Right atrium auricular region (tissue), 2 donors: ENCODE results near the gene NOTCH1. TPM values are rescaled to one million over a fixed set of nuclear protein-coding genes. Genes with fewer than 3 reads are reported as not detected.

ENCODE experiments used
- DNase-seq: peaks from one replicate; pipeline ENCODE4 v3.0.0-alpha.2; 2019; ENCODE audit warnings: low spot score
- H3K27ac ChIP-seq, 2 donors: fragments of 200-600 bp; sonication (generic); 1 replicate in 1 of 2; 2 replicates in 1 of 2; pipeline ENCODE4 v1.5.1; 2016 to 2019
- H3K27me3 ChIP-seq, 2 donors: fragments of 200-600 bp; sonication (generic); one replicate each; pipeline versions ENCODE4 v1.5.1 to v1.6.0; 2017 to 2019
- H3K36me3 ChIP-seq: fragments of 200-600 bp; sonication (generic); one replicate; pipeline ENCODE4 v1.5.1; 2016
- H3K4me1 ChIP-seq, 2 donors: fragments of 200-600 bp; sonication (generic); one replicate each; pipeline versions ENCODE4 v1.5.1 to v1.6.0; 2017 to 2019
- H3K4me3 ChIP-seq, 2 donors: fragments of 200-600 bp; sonication (generic); 1 replicate in 1 of 2; 2 replicates in 1 of 2; pipeline ENCODE4 v1.5.1; 2017 to 2019; ENCODE audit warnings: mild to moderate bottlenecking in 1 of 2, moderate library complexity in 1 of 2
- H3K9me3 ChIP-seq, 2 donors: fragments of 200-600 bp; sonication (generic); one replicate each; pipeline ENCODE4 v1.5.1; 2019
- total RNA-seq, 2 donors: library from RNA; depleted of rRNA; stranded (reverse); fragments of >200 nt; gene quantifications; one replicate each; pipeline ENCODE4 v1.1.0, GENCODE V29; 2016
- TF ChIP-seq, protein P1 (sequence below), 2 donors: fragments of 200-600 bp; sonication (generic); IDR thresholded peaks; one replicate each; pipeline ENCODE4 v1.5.1; 2019; ENCODE audit warnings: antibody characterized with exemption in 2 of 2

NOTCH1 gene
- total RNA-seq, 2 donors from 2014 or later = 14.2 to 39.7 TPM

DNA sequence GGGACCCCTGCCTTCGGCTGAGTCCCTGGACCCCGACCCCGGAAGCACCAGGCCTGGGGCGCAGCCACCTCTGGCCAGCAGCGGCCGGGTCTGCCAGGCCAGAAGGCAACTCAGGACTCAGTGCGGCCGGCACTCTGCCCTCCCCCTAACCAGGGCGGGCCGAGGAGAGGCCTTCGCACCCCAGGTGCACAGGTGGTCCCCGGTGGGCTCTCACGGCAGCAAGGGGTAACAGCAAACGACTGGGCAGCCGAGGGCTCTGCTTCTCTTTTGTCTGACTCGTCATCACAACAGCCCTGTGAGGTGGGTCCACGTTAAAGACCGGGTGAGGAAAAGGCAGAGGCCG lies 20.7 kb upstream of the NOTCH1 start:
- H3K36me3 ChIP-seq = no peaks in the 10 kb centered on the region
- no peaks in the 10 kb centered on the region for H3K27me3 ChIP-seq
- no peaks in the 10 kb centered on the region for H3K9me3 ChIP-seq
- peak overlapping the region; percentile 72 to 78 for H3K27ac ChIP-seq
- no peak for DNase-seq
- TF ChIP-seq, protein P1, sequence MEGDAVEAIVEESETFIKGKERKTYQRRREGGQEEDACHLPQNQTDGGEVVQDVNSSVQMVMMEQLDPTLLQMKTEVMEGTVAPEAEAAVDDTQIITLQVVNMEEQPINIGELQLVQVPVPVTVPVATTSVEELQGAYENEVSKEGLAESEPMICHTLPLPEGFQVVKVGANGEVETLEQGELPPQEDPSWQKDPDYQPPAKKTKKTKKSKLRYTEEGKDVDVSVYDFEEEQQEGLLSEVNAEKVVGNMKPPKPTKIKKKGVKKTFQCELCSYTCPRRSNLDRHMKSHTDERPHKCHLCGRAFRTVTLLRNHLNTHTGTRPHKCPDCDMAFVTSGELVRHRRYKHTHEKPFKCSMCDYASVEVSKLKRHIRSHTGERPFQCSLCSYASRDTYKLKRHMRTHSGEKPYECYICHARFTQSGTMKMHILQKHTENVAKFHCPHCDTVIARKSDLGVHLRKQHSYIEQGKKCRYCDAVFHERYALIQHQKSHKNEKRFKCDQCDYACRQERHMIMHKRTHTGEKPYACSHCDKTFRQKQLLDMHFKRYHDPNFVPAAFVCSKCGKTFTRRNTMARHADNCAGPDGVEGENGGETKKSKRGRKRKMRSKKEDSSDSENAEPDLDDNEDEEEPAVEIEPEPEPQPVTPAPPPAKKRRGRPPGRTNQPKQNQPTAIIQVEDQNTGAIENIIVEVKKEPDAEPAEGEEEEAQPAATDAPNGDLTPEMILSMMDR (IDR thresholded peaks at IDR 0.05) = no peak
- H3K4me3 ChIP-seq = no peak overlapping the region
- H3K4me1 ChIP-seq = peaks cover 0 to 92% of the 10 kb centered on the region in 2 donors

DNA sequence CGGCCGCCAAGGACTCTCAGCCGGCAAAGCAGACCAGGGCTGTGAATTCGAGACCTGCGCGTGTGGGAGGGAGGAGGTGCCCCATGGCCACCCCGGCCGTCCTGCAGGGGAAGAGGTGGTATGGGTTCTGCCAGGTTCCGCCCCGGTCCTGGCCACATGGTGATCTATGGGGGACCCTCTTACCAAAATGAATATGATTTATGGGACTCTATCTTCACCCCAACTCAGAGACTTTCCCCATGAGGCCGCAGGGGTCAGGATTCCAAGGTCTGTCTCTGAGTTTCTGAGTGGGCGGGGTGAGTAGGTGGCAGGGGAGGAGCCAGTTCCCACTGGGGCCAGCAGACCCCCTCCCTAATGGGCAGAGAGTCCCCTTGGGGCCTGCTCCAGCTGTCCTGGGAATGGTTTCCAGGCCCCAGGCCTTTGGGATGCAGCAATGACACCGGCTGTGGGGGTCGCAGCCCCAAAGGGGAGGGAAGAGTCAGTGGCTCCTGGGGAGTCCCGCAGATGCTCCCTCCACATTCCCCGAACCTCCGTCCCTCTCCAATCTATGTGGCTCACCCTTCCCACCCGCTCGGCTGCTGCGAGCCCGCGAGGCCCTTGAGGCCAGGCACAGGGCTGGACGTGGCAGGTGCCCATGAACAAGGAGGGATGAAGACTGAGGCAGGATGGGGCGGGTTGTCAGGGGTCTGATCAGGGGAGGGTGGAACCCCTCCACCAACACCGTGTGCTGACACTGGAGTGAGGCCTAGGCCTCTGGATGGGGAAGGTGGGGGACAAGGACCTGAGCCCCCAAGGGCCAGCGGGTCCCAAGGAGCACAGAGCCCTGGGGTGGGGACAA lies 20.1 kb upstream of the NOTCH1 start:
- no peaks in the 10 kb centered on the region for H3K27me3 ChIP-seq
- H3K4me3 ChIP-seq = no peak overlapping the region
- no peak for DNase-seq
- H3K9me3 ChIP-seq = no peaks in the 10 kb centered on the region
- H3K27ac ChIP-seq = peak overlapping the region; percentile 72 to 78
- H3K4me1 ChIP-seq = peaks cover 0 to 86% of the 10 kb centered on the region in 2 donors
- no peaks in the 10 kb centered on the region for H3K36me3 ChIP-seq
- TF ChIP-seq, protein P1 (IDR thresholded peaks at IDR 0.05) = no peak

DNA sequence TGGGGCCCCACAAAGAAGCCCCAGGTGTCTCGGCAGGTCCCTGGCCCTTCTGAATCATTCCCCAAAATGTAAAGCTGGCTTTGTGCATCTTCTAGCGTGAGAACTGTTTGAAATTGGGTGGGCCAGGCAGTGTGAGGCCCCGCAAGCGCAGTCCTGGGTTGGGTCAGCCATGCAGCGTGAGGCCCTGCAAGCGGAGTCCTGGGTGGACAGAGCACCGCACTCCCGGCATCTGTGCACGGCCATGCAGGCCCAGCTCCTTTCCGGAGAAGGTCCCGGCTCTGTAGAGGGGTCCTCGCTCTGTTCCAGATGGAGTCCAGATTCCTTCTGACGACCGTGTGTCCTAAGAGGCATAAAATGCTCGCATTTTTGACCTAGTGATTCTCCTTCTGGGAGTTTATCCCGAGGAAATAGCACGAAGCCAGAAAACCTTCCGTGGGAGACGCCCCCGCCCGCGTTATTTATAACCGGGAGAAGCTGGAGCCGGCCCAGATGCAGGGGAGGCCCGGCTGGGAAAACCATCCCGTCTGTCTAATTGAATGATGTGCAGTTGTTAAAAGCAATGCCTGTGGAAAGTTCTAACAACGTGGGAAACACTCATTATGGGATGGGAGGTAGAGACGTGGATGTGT lies 19.4 kb upstream of the NOTCH1 start:
- Histone ChIP-seq H3K27me3 (no peaks in the 10 kb centered on the region), H3K4me1 (peaks cover 0 to 79% of the 10 kb centered on the region in 2 donors), H3K27ac (peak overlapping the region; percentile 72 to 78), H3K36me3 (no peaks in the 10 kb centered on the region), H3K9me3 (no peaks in the 10 kb centered on the region), H3K4me3 (no peak overlapping the region)
- TF ChIP-seq, protein P1 (IDR thresholded peaks at IDR 0.05) = no peak
- DNase-seq = no peak

DNA sequence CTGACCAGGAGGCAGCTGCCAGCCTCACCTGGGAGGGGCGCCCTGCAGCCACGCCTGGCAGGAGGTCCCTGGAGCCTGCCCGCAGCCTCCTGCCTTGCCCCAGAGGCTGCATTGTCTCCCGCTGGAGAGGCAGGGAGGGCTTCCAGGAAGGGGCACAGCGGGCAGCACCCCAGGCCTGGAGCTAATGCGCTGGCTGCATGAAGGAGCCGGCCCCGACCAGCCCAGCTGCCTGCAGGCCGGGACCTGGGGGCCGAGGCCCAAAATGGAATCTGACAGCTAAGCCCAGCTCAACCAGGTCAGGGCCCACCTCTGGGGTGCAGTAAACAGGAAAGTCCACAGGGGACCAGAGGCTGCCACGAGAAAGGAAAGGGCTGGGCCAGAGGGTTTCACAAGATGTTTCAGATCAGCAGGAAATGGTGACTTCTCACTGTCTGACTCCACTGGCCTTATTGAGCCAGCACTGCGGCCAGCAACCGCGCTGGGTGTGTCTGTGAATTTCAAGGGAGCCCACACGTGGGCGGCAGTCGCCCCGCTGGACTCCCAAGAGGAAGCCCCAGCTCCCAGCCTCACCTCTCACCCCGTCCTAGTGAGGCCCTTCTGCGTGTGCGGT lies 18.6 kb upstream of the NOTCH1 start:
- H3K27me3 ChIP-seq = no peaks in the 10 kb centered on the region

DNA sequence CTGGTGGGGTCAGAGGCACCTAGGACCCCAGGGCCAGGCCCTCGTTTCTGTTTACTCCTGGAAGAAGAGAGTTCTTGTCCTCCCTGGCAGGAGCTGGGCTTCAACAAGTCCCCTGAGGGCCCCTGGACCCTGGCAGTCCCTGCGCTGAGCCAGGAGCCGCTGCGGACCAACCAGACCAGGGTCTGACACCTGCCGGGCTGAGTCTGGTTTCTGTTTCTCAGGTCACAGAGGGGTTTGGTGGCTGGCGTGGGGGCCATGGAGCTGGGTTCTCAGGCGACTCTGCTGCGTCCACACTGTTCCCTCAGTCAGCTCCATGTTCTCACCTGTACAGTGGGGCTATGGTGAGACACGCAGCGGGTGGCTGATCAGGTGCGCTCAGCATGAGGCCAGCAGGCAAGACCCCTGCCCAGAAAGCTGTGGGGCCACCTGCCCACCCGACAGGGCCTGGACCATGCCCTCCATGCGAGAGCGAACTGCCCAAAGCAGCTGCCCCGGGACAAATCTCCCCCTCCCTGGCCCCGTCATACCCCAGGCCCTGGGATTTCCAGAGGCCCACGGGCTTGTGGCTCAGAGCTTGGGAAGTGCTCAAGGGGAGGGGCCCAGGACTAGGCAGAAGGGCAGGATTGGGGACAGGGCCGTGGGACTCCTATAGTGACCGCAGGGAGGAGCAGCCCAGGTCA lies 17.9 kb upstream of the NOTCH1 start:
- H3K27me3 ChIP-seq = no peaks in the 10 kb centered on the region
- no peaks in the 10 kb centered on the region for H3K36me3 ChIP-seq
- peak overlapping the region; percentile 72 to 78 for H3K27ac ChIP-seq
- H3K4me3 ChIP-seq = no peak overlapping the region
- TF ChIP-seq, protein P1 (IDR thresholded peaks at IDR 0.05) = no peak
- H3K4me1 ChIP-seq = peaks cover 0 to 66% of the 10 kb centered on the region in 2 donors
- H3K9me3 ChIP-seq = no peaks in the 10 kb centered on the region
- DNase-seq = no peak

More for the DNA sequence above, 18.6 kb upstream of the NOTCH1 start:
- Histone ChIP-seq H3K27ac (peak overlapping the region; percentile 72 to 78), H3K4me3 (no peak overlapping the region), H3K9me3 (no peaks in the 10 kb centered on the region), H3K4me1 (peaks cover 0 to 71% of the 10 kb centered on the region in 2 donors), H3K36me3 (no peaks in the 10 kb centered on the region)
- TF ChIP-seq, protein P1 (IDR thresholded peaks at IDR 0.05) = peak in 1 of 2 donors; percentile 19
- DNase-seq = peak; percentile 93
